ENCODE measurements around the gene ITGB5. TPM values are rescaled to one million over a fixed set of nuclear protein-coding genes. Genes with fewer than 3 reads are reported as not detected.

ITGB5 gene
- total RNA-seq, 1 experiment from 2014 or later: 77.8 TPM

DNA sequence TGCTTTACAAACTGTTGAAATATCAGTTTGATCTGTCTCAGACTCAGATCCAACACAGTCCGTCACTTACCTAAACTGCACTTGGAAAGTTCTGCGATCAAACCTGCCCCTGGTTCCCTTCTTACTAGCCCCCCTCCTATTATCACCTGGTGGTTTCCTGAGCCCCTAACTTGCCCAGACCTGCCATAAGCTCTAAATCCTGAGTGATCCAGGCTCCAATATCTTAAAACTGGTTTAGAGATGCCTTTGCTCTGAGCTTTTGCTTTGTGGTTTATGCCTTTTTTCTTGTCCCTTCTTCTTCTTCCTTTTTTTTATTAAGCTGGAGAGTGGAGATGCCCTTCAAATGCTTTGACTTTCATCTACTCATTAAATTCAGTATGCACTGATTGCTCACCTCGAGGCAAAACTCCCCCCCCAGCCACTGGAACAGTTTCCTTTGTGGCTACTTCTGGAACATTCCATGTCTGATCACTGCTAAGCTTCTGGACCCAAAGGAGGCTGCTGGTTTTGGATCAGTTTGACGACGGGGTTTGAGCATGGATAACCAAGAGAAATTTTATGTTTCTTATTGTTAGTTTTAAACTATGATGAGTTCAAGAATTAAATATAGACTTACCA is 3.5 kb upstream of the ITGB5 start:
- ATAC-seq (no peak), DNase-seq (ENCODE audit: low read depth, low spot score) (no peak)
- RAD21 ChIA-PET (ENCODE audit: low non-redundant PET in 1 of 2, low total read pairs in 2 of 2, uncharacterized antibody in 2 of 2, unreplicated experiment in 2 of 2): interaction anchor here in 1 of 2 experiments (0.8 kb wide), 1 partner anchor 10 kb away, joined by 4 read pairs; no protein-coding TSS in a partner anchor
- Histone ChIP-seq H3K9me2 (ENCODE audit: insufficient read depth) (no peaks in the 10 kb centered on the region), H3K4me2 (ENCODE audit: low read length) (no peak overlapping the region), H2AFZ (ENCODE audit: low read depth, low read length, poor library complexity, severe bottlenecking) (no peak overlapping the region), H3K4me3 (replicated peaks in 1 of 2; ENCODE audit: low read depth in 1 of 2, low read length in 2 of 2) (no peak overlapping the region), H3K4me1 (ENCODE audit: control insufficient read depth in 1 of 2, insufficient read depth in 2 of 2, low read length in 2 of 2) (peaks cover 13 to 20% of the 10 kb centered on the region in 2 experiments), H3K9ac (ENCODE audit: low read length) (no peak overlapping the region), H3K9me3 (ENCODE audit: control insufficient read depth in 1 of 2, insufficient read depth in 1 of 2, low read depth in 1 of 2, low read length in 2 of 2) (no peaks in the 10 kb centered on the region), H4K20me1 (ENCODE audit: insufficient read depth) (no peaks in the 10 kb centered on the region), H3K79me2 (ENCODE audit: insufficient read depth, low read length) (peaks cover 4% of the 10 kb centered on the region), H3K27ac (ENCODE audit: low read depth, low read length) (no peak overlapping the region), H3K36me3 (ENCODE audit: control insufficient read depth in 1 of 2, insufficient read depth in 2 of 2, low read length in 2 of 2) (no peaks in the 10 kb centered on the region), H3K27me3 (ENCODE audit: insufficient read depth, low read length) (no peaks in the 10 kb centered on the region)
- intact Hi-C loops (cut with micrococcal nuclease): no loop called here
- BruUV-seq (replicated peaks): no TSS peak
- TF ChIP-seq SP1 (IDR thresholded peaks at IDR 0.05; ENCODE audit: low read depth): no peak
- TF ChIP-seq POLR2AphosphoS5 (IDR thresholded peaks at IDR 0.05; ENCODE audit: low read depth, low read length): no peak
- no peak for TF ChIP-seq CEBPB (IDR thresholded peaks at IDR 0.05; ENCODE audit: low read depth)
- TF ChIP-seq, protein P1, sequence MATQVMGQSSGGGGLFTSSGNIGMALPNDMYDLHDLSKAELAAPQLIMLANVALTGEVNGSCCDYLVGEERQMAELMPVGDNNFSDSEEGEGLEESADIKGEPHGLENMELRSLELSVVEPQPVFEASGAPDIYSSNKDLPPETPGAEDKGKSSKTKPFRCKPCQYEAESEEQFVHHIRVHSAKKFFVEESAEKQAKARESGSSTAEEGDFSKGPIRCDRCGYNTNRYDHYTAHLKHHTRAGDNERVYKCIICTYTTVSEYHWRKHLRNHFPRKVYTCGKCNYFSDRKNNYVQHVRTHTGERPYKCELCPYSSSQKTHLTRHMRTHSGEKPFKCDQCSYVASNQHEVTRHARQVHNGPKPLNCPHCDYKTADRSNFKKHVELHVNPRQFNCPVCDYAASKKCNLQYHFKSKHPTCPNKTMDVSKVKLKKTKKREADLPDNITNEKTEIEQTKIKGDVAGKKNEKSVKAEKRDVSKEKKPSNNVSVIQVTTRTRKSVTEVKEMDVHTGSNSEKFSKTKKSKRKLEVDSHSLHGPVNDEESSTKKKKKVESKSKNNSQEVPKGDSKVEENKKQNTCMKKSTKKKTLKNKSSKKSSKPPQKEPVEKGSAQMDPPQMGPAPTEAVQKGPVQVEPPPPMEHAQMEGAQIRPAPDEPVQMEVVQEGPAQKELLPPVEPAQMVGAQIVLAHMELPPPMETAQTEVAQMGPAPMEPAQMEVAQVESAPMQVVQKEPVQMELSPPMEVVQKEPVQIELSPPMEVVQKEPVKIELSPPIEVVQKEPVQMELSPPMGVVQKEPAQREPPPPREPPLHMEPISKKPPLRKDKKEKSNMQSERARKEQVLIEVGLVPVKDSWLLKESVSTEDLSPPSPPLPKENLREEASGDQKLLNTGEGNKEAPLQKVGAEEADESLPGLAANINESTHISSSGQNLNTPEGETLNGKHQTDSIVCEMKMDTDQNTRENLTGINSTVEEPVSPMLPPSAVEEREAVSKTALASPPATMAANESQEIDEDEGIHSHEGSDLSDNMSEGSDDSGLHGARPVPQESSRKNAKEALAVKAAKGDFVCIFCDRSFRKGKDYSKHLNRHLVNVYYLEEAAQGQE (IDR thresholded peaks at IDR 0.05; ENCODE audit: low read depth): no peak
- TF ChIP-seq CBX3 (IDR thresholded peaks at IDR 0.05; ENCODE audit: low read depth): no peak
- TF ChIP-seq, protein P2, sequence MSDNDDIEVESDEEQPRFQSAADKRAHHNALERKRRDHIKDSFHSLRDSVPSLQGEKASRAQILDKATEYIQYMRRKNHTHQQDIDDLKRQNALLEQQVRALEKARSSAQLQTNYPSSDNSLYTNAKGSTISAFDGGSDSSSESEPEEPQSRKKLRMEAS (IDR thresholded peaks at IDR 0.05): no peak
- no peak for TF ChIP-seq EGR1 (IDR thresholded peaks at IDR 0.05; ENCODE audit: low read depth)
- TF ChIP-seq, protein P3, sequence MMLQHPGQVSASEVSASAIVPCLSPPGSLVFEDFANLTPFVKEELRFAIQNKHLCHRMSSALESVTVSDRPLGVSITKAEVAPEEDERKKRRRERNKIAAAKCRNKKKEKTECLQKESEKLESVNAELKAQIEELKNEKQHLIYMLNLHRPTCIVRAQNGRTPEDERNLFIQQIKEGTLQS (IDR thresholded peaks at IDR 0.05): no peak
- TF ChIP-seq RAD21 (IDR thresholded peaks at IDR 0.05; ENCODE audit: low read depth): no peak
- TF ChIP-seq YY1 (IDR thresholded peaks at IDR 0.05; ENCODE audit: extremely low read depth, insufficient replicate concordance, low read depth, low read length): no peak
- TF ChIP-seq SRF (IDR thresholded peaks at IDR 0.05; ENCODE audit: low read depth): no peak
- TF ChIP-seq, protein P4, sequence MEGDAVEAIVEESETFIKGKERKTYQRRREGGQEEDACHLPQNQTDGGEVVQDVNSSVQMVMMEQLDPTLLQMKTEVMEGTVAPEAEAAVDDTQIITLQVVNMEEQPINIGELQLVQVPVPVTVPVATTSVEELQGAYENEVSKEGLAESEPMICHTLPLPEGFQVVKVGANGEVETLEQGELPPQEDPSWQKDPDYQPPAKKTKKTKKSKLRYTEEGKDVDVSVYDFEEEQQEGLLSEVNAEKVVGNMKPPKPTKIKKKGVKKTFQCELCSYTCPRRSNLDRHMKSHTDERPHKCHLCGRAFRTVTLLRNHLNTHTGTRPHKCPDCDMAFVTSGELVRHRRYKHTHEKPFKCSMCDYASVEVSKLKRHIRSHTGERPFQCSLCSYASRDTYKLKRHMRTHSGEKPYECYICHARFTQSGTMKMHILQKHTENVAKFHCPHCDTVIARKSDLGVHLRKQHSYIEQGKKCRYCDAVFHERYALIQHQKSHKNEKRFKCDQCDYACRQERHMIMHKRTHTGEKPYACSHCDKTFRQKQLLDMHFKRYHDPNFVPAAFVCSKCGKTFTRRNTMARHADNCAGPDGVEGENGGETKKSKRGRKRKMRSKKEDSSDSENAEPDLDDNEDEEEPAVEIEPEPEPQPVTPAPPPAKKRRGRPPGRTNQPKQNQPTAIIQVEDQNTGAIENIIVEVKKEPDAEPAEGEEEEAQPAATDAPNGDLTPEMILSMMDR (IDR thresholded peaks at IDR 0.05 in 2 of 3, conservative IDR thresholded peaks at IDR 0.05 in 1 of 3; ENCODE audit: borderline replicate concordance in 1 of 3, insufficient read depth in 1 of 3, low read depth in 2 of 3, low read length in 2 of 3): no peak
- TF ChIP-seq FOSL1 (IDR thresholded peaks at IDR 0.05; ENCODE audit: low read depth): no peak
- TF ChIP-seq EZH2phosphoT487 (IDR thresholded peaks at IDR 0.05; ENCODE audit: borderline replicate concordance): no peak
- TF ChIP-seq ZNF274 (IDR thresholded peaks at IDR 0.05; ENCODE audit: low read depth, low read length): no peak
- TF ChIP-seq JUND (IDR thresholded peaks at IDR 0.05): no peak
- TF ChIP-seq ZFX (IDR thresholded peaks at IDR 0.05): no peak
- TF ChIP-seq EZH2 (IDR thresholded peaks at IDR 0.05): no peak
- TF ChIP-seq, protein P5, sequence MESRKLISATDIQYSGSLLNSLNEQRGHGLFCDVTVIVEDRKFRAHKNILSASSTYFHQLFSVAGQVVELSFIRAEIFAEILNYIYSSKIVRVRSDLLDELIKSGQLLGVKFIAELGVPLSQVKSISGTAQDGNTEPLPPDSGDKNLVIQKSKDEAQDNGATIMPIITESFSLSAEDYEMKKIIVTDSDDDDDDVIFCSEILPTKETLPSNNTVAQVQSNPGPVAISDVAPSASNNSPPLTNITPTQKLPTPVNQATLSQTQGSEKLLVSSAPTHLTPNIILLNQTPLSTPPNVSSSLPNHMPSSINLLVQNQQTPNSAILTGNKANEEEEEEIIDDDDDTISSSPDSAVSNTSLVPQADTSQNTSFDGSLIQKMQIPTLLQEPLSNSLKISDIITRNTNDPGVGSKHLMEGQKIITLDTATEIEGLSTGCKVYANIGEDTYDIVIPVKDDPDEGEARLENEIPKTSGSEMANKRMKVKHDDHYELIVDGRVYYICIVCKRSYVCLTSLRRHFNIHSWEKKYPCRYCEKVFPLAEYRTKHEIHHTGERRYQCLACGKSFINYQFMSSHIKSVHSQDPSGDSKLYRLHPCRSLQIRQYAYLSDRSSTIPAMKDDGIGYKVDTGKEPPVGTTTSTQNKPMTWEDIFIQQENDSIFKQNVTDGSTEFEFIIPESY (IDR thresholded peaks at IDR 0.05; ENCODE audit: extremely low read depth, insufficient replicate concordance, low read length): no peak
- TF ChIP-seq ELF1 (IDR thresholded peaks at IDR 0.05; ENCODE audit: borderline replicate concordance, low read depth): no peak
- POLR2A ChIA-PET: no interaction called here
- CTCF ChIA-PET: interaction anchor here (1.0 to 1.2 kb wide), 2 partner anchors 10 to 130 kb away, joined by 3 read pairs; no protein-coding TSS in a partner anchor
